Measurements from ENCODE around the gene PEX11B.

PEX11B gene

GRCh38 chr1:145906954-145907753 is 11.4 kb downstream of the PEX11B start:
- no peak for DNase-seq

DNA sequence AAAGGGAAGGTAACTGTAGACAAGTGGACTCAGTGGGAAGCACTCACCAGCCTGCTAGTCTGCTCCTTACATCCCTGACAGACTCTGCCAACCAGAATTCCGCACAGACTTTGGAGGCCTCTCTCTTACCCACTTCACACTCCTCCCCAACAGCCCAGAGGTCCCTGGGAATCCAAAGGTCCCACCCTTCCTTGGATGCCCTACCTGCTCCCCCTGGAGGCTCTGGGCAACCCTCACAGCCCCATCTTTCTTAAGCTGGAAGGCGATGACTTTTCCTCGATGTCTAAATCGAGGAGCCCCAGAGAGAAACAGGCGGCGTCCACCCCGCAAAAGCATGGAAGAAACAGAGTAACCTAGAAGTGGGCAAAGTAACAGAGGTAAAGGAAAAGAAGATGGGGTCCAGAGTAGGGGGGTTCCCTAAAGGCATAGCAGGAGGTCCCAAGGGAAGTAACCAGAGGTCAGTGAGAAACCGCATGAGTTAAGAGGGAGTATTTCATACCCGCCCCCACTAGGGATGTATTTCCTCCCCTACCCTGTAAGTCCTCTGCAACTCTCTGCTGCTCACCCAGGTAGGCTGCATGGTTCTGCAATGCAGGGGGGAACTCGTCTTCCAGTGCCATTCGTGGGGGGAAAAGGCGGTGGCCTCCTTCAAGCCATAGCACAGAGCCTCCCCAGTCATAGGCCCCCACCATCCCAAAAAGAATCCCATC is 17.1 kb downstream of the PEX11B start:
- DNase-seq, result no peak

- no peak for DNase-seq
Measured at GRCh38 chr1:145898756-145899155, 19.8 kb downstream of the PEX11B start.

DNA sequence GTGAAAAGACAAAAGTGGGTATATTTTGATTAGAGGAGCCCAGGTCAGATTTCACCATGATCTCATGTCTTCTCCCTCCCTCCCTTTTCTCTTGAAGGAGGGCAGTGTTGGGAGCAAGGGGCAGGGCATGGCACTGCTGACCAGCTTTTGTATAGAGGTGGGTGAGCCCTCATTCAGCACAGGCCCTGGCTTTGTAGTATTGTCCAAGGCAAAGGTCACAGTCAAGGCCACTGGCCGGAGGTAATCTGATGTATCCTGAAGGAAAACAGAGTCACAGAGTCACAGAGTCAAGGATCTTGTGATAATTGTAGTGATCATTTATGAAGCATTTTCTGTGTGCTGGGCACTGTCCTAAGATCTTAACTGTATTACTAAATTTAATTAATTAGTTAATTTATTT is 20.5 kb downstream of the PEX11B start:
- no peak for DNase-seq

GRCh38 chr1:145895471-145895870 is 23.0 kb downstream of the PEX11B start:
- no peak for DNase-seq

GRCh38 chr1:145893306-145894055 is 25.0 kb downstream of the PEX11B start:
- DNase-seq, result no peak

- DNase-seq, result no peak
Measured at GRCh38 chr1:145892486-145893087, 25.9 kb downstream of the PEX11B start.

DNA sequence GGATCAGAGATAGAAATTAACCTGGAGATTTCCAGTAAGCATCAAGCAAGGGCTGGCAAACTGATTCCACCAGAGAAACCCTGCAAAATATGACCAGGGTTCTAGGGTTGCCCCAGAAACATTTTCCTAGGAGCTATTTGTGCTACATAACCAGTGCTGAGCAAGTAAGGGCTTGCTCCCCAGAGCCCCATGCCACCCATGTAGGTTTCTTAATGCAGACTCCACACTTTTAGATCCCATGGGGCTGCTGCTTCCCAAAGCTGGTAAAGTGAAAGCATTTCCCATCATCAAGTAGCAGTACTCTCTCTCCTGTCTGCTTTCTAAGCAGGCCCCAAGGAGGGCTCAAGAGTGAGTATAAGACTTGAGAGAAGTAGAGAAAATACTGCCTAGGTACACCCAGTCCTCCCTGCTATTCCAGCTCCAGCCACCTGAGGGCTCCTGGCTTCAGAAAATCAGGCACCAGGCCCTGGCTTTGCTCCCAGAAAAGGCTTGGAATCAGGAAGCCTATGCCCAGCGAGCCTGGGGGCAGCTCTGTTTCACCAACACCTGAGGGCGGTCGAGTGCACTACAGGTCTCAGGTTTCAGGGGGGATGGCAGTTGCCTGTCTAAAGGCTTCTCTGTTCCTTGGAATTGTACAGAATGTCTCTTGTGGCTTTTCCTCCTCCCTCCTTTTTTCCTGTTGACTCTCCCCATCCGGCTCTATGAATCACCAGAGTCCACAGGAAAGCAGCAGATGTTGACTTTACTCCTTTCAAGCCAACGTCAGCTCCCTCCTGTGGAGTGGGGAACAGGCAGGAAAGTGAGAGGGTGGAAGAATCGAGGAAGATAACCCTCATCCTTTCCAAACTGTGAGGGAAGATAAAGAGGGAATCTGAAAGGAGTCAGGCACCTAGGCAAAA is 26.7 kb downstream of the PEX11B start:
- DNase-seq, result peak; percentile 99

DNA sequence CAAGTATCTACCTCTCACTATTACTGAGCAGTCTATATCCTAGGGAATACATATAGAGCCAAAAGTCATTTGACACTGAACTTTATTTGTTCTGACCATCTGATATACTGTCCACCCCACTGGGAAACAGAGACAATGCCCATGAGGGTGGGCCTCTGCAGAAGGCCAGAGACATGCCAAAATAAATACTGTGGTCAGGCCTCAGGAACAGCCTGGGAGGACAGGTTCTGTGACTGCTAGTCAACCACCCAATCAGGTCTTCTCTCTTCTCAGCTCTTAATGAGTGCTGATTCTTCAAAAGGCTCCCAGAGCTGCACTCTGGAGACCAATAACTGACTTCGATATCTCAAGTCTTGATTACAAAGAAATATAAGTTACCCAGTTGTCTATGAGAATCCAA is 27.4 kb downstream of the PEX11B start:
- DNase-seq, result no peak

DNA sequence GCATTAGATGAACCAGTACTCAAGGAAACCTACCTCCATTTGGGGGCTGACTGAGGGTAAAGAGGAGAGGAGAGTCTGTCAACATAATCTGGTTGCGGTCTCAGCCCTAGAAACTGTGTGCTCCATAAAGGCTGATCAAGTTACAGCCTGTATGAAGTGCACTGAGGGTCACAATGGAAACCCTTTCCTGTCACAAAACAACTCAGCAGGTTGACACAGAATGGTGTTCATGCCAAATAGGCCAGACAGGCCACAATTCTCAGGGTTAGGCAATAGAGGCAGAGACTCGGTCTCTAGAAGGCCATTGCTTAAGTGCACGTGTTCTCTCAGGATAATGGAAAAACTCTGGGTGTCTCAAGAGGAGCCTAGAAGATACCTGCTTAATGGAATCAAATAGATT is 28.8 kb downstream of the PEX11B start:
- no peak for DNase-seq

DNA sequence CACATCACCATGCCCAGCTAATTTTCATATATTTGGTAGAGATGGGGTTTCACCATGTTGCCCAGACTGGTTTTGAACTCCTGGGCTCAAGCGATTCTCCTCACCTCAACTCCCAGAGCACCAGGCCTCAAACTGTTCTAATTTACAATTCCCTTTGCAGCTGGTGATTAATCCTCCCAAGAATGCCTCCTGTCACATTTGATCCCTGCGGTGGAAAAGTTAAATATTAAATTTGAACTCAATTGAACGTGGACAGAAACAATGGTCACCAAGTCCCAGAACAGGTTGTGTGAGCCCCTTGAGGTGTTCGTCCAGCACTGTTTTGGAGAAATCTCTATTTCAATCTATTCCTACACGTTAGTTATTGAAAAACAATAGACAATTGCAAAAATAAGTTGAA is 30.9 kb downstream of the PEX11B start:
- no peak for DNase-seq

DNA sequence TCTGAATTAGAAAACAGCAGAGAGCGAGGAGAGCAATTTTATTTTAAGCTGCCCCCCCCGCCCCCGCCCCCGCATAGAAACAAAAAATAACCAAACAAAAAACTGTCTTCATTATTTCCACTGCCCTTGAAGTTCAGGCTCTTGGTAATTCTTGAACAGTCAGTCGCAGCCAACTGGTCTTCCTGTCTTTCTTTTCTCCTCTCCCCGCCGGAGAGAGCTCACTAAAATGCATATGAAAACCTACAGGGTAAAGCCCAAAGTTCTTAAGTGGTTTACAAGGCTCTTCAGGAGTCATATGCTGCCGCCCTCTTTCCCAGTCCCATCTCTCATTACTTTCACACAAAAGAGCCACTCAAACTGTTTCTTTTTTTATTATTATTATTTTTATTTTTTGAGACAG is 31.7 kb downstream of the PEX11B start:
- DNase-seq, result no peak

DNA sequence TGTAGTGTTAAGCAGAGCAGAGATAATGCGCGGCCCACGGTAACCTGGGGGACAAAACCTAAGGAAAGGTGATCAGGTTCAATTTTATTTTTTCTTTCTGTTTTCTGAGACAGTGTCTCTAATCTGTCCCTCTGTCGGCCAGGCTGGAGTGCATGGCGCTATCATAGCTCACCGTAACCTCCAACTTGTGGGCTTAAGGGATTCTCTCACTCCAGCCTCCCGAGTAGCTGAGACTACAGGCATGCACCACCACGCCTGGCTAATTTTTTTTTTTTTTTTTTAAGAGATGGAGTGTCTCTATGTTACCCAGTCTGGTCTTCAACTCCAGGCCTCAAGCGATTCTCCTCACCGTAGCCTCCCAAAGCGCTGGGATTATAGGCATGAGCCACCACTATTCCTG is 32.1 kb downstream of the PEX11B start:
- no peak for DNase-seq

DNA sequence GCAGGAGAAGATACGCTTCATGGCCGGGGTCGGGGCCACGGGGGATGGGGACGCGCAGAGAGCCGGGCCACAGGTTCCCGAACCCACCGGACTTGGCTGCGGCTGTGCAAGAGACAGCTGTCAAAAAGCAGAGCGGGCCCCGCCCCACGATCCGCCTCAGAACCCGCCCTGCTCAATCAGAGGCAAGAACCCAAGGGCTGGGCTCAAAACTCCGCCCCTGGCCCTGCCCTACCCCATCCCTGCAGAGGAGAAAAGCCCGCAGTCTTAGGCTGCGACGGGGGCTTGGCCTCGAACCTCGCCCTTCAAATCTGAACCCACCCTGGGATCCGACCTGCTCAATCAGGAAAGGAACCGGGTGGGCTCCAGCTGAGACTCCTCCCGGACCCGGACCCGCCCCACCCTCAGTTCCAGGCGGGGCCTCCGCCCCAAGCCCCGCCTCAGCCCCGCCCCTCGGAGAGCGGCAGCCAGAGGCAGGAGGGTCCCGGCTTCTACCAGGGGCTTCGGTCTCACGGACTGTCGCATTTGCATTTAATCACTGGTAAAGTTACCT is 32.7 kb downstream of the PEX11B start, which contains the start of gene ANKRD35:
Gene ANKRD35 (minus strand): TSS at position 129 of the 550 bp plus-strand sequence. CDS start 108 bp downstream, at position 21.
- DNase-seq, result peak; percentile 94

GRCh38 chr1:145884675-145885074 is 33.8 kb downstream of the PEX11B start:
- DNase-seq, result no peak

GRCh38 chr1:145879775-145880174 is 38.7 kb downstream of the PEX11B start:
- DNase-seq, result no peak

GRCh38 chr1:145878724-145879123 is 39.8 kb downstream of the PEX11B start:
- DNase-seq, result no peak

DNA sequence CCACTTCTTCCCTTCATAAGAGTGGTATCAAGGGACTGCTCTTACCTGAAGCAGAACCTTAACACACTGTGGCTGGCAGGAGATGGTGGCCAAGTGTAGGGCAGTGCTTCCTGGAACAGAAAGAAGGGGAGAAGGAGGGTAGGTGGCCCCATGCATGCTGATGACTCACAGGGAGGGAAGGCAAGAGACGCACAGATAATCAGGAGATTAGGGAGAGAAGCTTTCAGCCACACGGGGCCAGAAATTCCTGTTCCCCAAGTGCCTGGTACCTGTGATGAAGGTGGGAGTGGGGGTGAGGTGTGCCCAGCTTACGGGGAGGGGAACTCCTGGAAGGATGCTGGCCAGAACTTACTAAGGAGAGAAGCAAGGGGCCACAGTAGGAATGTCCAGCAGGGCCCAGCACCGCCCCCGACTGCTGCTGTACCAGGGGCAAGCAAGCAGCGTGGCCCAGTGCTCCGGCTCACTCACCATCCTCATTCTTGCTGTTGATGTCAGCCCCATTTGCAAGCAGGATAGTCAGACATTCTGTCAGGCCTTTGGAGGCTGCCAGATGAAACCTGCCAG is 40.5 kb downstream of the PEX11B start:
- DNase-seq, result no peak

DNA sequence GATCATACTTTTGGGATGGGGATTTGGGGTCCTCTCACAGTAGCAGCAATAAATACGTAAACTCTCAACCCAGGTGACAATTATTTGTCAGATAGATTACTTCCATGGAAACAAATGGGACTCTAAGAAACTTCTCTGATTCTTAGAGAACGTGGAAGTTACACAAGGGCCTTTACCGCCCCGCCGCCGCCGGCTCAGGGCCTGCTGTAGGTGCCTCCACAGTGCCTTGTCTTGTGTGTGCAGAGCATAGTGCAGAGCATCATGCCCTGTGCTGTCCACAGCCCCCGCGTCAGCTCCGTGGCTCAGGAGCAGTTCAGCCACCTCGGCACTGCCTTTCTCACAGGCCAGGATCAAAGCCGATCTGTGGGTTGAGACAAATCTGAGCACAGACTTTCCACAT is 43.9 kb downstream of the PEX11B start:
- no peak for DNase-seq

DNA sequence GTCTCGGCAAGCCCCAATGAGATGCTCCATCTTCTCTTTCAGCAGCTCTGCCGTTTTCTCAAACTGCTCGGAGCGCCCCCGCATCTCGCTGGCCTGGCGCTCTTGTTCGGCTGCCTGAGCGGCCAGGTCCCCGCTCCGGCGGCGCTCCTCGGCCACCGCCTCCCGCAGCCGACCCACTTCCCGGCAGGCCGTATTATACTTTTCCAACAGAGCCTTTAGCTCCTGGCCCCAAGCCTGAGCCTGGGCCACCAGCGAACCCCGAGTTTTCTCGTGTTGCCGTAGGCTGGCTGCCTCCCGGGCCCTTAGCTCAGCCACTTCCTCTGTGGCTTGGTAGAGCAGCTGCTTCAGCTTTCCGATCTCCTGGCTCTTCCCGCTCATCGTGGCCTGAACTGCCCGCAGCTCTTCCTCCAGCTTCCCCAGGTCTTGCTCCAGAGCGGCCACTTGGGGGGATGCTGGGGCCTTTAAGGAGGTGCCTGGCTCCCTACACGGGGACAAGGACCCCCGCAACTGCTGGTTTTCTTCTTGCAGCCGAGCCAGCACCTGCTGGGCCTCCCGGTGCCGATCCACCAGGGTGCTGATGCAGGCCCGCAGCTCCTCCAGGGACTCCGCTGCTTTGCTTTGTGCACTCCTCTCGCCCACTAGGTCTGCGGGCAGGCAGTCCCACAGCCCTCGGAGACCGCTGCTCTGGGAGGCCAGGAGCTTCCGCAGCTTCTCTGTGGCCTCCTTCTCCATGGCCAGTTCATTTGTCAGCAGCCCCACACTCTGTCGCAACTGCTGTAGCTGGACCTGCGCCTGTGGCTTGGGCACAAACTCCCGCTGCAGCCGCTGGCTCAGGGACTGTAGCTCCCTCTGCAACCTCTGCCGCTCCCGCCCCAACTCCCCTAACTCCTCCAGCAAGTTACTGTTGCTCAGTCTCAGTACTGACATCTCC is 46.3 kb downstream of the PEX11B start:
- peak; percentile 64 for DNase-seq

Data from islet precursor cell (in vitro differentiated cells).